CD4-positive, alpha-beta T cell treated with Interleukin-15 for 1 hour (primary cell): Measurements from ENCODE around the gene S100Z.

Experiments used
- DNase-seq: peaks from one replicate; pipeline ENCODE4 v3.0.0-alpha.2; 2020

S100Z gene

DNA sequence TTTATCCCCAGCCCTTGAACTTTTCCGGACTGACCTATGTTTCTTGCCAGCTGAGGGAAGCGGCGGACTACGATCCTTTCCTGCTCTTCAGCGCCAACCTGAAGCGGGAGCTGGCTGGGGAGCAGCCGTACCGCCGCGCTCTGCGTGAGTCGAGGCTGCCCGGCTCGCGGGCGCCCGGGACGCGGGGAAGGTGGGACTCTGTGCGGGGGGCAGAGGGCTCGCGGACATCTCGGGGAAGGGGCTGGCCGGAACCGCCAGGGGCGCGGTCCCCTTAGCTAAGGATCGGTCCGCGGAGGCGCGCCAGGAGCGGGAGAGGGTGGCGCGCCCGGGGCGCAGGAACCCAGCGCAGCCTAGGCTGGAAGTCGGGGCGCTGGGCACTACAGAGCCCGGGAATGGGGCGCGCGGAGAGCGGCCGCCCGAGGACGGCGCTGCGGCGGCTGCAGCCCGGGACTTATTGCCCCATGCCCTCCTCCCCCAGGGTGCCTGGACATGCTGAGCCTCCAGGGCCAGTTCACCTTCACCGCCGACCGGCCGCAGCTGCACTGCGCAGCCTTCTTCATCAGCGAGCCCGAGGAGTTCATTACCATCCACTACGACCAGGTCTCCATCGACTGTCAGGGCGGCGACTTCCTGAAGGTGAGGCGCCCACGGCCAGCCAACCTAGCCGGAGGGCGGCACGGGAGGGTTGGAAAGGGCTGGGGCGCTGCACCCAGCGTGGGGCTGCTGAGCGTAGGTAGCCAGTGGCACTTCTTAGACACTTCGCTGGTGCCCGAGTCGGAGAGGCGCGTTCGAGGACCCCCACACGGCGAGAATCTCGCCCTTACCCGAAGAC lies 104.0 kb downstream of the S100Z start:
- DNase-seq = no peak

DNA sequence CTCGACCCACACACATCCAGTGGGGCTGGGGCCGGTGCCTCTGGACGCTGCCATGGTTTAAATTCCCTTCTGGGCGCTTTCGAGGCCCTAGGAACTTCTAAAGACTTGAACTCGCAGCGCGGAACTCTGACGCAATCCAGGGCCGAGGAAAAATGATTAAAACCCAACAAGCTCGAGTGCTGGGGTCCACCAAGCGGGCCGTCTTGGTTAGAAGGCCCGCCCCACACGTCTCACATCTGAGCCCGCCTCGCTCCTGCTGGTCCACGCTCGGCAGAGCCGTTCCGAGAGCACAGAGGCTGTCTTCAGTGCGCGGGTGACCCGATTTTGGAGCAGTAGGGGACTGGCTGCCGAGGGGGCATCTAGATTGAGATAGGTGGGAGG lies 104.6 kb downstream of the S100Z start:
- no peak for DNase-seq

DNA sequence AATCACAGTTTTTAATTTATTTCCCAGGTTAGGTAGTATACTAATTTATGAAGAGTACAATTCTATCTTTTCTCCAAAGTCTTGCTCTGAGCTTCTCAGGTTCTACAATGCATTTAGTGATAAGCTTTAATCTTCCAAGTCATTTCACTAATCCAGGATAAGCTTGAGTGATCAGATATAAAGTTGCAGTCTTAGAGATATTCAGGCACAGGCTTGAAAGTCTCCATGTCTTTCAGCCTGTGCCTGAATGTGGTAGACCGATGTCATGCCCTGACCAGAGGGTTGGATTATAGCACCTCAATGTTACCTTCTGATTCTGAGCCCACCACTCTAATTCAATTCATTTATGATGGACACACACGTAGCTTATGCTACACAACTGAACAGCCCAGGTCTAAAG lies 106.2 kb downstream of the S100Z start:
- DNase-seq = no peak

DNA sequence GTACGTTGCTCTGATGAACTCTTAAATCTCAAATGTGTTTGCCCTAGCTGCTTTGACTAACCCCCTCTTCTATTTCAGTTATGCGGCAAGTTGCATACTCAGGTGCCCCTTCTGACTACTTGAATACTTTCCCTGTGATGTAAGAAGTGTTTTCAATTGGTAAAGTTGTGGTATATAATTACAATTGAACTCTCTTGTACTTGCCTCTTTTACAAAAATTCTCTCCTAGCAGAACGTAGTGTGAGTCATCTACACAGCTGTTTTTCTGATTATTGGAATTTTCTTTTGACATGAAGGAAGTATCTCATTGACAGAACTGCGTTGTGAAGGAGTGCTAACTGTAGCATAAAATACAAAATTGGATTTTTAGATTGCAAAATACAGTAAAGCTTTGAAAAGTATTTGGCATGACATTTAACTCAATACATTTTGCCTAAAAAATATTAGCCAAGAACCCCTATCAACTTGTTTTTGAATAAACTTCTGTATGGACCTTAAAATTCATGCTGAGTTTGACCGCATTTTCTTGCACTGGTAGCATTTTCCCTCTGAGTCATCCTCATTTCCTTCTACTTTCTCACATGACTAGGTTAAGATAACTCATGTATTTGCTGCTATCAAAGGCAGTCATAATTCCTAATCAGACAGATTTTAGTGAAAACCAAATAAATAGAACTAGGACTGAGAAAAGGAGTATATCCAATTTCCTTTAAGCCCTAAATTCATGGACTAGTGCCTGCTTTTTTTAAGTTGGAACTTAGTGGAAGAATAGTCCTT lies 109.4 kb downstream of the S100Z start:
- no peak for DNase-seq

DNA sequence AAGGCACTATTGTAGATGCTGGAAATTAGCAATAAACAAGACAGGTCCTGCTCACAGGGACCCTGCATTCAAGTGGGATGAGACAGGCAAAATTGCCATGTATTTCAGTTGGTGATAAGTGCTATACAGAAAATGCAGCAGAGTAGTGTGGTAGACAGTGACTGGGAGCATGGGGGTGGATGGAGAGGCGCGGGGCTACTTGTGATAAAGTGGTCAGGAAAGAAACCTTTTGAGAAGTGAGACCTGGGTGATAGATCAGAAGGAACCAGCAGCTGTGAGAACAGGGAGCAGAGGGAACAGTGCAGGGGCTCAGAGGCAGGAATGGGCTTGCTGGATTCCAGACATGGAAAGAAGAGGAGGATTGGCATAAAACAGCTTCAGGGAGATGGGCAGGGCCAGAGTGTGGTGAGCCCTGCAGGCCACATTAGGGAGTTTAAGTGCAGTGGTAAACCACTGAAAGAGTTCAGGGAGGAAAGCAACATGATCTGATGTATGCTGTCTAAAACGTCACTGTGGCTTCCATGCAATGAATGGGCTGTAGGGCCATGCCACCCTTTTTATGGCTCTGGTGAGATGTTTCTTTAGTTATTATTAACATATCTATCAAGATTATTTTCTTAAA lies 110.3 kb downstream of the S100Z start:
- DNase-seq = no peak

DNA sequence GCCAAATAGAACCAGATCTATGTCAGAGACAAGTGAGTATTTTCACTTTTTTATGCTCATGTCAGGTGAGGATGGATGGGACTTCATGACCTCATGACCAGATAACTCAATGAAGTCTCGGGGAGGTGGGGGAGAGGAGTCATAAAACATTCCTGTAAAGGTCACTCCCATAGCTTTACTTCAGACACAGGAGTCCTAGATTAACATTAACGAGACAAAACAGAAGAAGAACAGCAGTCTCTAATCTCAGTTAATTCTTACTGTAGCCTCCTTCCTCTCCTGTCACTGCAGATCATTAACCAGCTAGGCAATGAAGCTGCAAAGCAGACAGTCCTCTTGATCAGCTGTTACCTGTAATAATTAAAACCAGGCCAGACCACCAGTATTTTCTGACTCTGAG lies 114.2 kb downstream of the S100Z start:
- no peak for DNase-seq
